Measurements from ENCODE around the gene INPP5F. TPM values are rescaled to one million over a fixed set of nuclear protein-coding genes. Genes with fewer than 3 reads are reported as not detected.

The INPP5F gene
- total and polyA plus RNA-seq, 9 of the 15 experiments (the other 6 are each of a cell fraction or from before 2014, with no cell fraction given) = 1.6 to 7.3 (median 6.0) TPM

GRCh38 chr10:119830851-119831250 is 105.0 kb downstream of the INPP5F start (continued):
- TF ChIP-seq, protein P1, sequence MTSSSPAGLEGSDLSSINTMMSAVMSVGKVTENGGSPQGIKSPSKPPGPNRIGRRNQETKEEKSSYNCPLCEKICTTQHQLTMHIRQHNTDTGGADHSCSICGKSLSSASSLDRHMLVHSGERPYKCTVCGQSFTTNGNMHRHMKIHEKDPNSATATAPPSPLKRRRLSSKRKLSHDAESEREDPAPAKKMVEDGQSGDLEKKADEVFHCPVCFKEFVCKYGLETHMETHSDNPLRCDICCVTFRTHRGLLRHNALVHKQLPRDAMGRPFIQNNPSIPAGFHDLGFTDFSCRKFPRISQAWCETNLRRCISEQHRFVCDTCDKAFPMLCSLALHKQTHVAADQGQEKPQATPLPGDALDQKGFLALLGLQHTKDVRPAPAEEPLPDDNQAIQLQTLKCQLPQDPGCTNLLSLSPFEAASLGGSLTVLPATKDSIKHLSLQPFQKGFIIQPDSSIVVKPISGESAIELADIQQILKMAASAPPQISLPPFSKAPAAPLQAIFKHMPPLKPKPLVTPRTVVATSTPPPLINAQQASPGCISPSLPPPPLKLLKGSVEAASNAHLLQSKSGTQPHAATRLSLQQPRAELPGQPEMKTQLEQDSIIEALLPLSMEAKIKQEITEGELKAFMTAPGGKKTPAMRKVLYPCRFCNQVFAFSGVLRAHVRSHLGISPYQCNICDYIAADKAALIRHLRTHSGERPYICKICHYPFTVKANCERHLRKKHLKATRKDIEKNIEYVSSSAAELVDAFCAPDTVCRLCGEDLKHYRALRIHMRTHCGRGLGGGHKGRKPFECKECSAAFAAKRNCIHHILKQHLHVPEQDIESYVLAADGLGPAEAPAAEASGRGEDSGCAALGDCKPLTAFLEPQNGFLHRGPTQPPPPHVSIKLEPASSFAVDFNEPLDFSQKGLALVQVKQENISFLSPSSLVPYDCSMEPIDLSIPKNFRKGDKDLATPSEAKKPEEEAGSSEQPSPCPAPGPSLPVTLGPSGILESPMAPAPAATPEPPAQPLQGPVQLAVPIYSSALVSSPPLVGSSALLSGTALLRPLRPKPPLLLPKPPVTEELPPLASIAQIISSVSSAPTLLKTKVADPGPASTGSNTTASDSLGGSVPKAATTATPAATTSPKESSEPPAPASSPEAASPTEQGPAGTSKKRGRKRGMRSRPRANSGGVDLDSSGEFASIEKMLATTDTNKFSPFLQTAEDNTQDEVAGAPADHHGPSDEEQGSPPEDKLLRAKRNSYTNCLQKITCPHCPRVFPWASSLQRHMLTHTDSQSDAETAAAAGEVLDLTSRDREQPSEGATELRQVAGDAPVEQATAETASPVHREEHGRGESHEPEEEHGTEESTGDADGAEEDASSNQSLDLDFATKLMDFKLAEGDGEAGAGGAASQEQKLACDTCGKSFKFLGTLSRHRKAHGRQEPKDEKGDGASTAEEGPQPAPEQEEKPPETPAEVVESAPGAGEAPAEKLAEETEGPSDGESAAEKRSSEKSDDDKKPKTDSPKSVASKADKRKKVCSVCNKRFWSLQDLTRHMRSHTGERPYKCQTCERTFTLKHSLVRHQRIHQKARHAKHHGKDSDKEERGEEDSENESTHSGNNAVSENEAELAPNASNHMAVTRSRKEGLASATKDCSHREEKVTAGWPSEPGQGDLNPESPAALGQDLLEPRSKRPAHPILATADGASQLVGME (CRISPR knock-in tag; IDR thresholded peaks at IDR 0.05) = no peak

GRCh38 chr10:119831656-119832055 is 105.8 kb downstream of the INPP5F start:
- ChIA-PET POLR2A (no interaction called here), CTCF (ENCODE audit: low intra/inter-chr PET ratio) (no interaction called here)
- H3K9ac ChIP-seq (ENCODE audit: insufficient read depth in 1 of 2, low read depth in 2 of 2, low read length in 2 of 2) = no peak overlapping the region
- H3K9me1 ChIP-seq (ENCODE audit: control insufficient read depth, insufficient read depth, low read length) = no peaks in the 10 kb centered on the region
- intact Hi-C loops (cut with micrococcal nuclease) = loop anchor here (5.0 kb wide), 1 partner anchor 144 kb away; no protein-coding TSS in a partner anchor
- no peak overlapping the region for H2AFZ ChIP-seq (ENCODE audit: low read depth, low read length)
- ATAC-seq (no peak), DNase-seq (ENCODE audit: extremely low read depth in 1 of 4, low spot score in 3 of 4) (no peak), FAIRE-seq (no peak)
- H4K20me1 ChIP-seq (replicated peaks; ENCODE audit: control insufficient read depth, insufficient read depth, low read length) = no peaks in the 10 kb centered on the region
- peaks cover 89% of the 10 kb centered on the region for H3K36me3 ChIP-seq (ENCODE audit: control insufficient read depth, insufficient read depth, low read length)
- H3K4me2 ChIP-seq (ENCODE audit: insufficient read depth, low read length) = no peak overlapping the region
- H3K27me3 ChIP-seq (ENCODE audit: control insufficient read depth in 2 of 2, insufficient read depth in 2 of 2, low read length in 2 of 2) = no peaks in the 10 kb centered on the region
- in situ Hi-C loops (cut with MboI) = no loop called here
- H3K4me3 ChIP-seq = no peak overlapping the region
- no peaks in the 10 kb centered on the region for H3K79me2 ChIP-seq (ENCODE audit: control insufficient read depth, insufficient read depth, low read length)
- 92% methylated on average over 11 of the region's 11 CpGs for WGBS (ENCODE audit: insufficient coverage, low coverage, missing lambda C conversion rate)
- no peak overlapping the region for H3K27ac ChIP-seq (ENCODE audit: extremely low read depth, low read depth, low read length)
- no TSS peak for BruUV-seq (replicated peaks)
- peaks cover 0 to 3% of the 10 kb centered on the region in 2 experiments; a peak in 3 of 5 replicates for H3K4me1 ChIP-seq (replicated peaks in 1 of 2; ENCODE audit: control insufficient read depth in 2 of 2, insufficient read depth in 2 of 2, low read length in 2 of 2)
- no peaks in the 10 kb centered on the region for H3K9me3 ChIP-seq (replicated peaks; ENCODE audit: control insufficient read depth, insufficient read depth, low read depth, low read length)
- TF ChIP-seq ELF2 (CRISPR knock-in tag; IDR thresholded peaks at IDR 0.05) (no peak), SMARCA4 (IDR thresholded peaks at IDR 0.05) (no peak), VEZF1 (CRISPR knock-in tag; IDR thresholded peaks at IDR 0.05) (no peak)
- TF ChIP-seq, protein P2, sequence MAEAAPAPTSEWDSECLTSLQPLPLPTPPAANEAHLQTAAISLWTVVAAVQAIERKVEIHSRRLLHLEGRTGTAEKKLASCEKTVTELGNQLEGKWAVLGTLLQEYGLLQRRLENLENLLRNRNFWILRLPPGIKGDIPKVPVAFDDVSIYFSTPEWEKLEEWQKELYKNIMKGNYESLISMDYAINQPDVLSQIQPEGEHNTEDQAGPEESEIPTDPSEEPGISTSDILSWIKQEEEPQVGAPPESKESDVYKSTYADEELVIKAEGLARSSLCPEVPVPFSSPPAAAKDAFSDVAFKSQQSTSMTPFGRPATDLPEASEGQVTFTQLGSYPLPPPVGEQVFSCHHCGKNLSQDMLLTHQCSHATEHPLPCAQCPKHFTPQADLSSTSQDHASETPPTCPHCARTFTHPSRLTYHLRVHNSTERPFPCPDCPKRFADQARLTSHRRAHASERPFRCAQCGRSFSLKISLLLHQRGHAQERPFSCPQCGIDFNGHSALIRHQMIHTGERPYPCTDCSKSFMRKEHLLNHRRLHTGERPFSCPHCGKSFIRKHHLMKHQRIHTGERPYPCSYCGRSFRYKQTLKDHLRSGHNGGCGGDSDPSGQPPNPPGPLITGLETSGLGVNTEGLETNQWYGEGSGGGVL (CRISPR knock-in tag; IDR thresholded peaks at IDR 0.05) = no peak
- TF ChIP-seq, protein P3, sequence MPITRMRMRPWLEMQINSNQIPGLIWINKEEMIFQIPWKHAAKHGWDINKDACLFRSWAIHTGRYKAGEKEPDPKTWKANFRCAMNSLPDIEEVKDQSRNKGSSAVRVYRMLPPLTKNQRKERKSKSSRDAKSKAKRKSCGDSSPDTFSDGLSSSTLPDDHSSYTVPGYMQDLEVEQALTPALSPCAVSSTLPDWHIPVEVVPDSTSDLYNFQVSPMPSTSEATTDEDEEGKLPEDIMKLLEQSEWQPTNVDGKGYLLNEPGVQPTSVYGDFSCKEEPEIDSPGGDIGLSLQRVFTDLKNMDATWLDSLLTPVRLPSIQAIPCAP (CRISPR knock-in tag; IDR thresholded peaks at IDR 0.05; ENCODE audit: borderline replicate concordance) = no peak

All from K562 (cell line).